Glutamatergic neuron (in vitro differentiated cells): Measurements from ENCODE around the gene RHOA. TPM values are rescaled to one million over a fixed set of nuclear protein-coding genes. Genes with fewer than 3 reads are reported as not detected.
"Not testable (repeated sequence)": the region's sequence is repeated elsewhere in the genome, so short reads cannot be mapped to it uniquely, and the experiment has no call there.

ENCODE experiments used
- DNase-seq: peaks from one replicate; pipeline ENCODE4 v3.0.0; 2022
- H3K27ac Mint-ChIP-seq: one replicate; pipeline ENCODE4 v1.8.0; 2020; ENCODE audit warnings: mild to moderate bottlenecking, mixed read lengths, inconsistent platforms; ENCODE audit not compliant: unreplicated experiment
- H3K27me3 Mint-ChIP-seq: one replicate; pipeline ENCODE4 v1.8.0; 2020; ENCODE audit warnings: mild to moderate bottlenecking, moderate library complexity, mixed read lengths, inconsistent platforms; ENCODE audit not compliant: unreplicated experiment
- H3K36me3 Mint-ChIP-seq: one replicate; pipeline ENCODE4 v1.8.0; 2020; ENCODE audit warnings: mild to moderate bottlenecking, mixed read lengths, inconsistent platforms; ENCODE audit not compliant: unreplicated experiment
- H3K4me1 Mint-ChIP-seq: one replicate; pipeline ENCODE4 v1.8.0; 2020; ENCODE audit warnings: mild to moderate bottlenecking, low read depth, mixed read lengths, inconsistent platforms; ENCODE audit not compliant: unreplicated experiment
- H3K4me3 Mint-ChIP-seq: one replicate; pipeline ENCODE4 v1.8.0; 2020; ENCODE audit warnings: mild to moderate bottlenecking, mixed read lengths, inconsistent platforms; ENCODE audit not compliant: unreplicated experiment
- H3K9me3 Mint-ChIP-seq: one replicate; pipeline ENCODE4 v1.8.0; 2020; ENCODE audit warnings: mild to moderate bottlenecking, moderate library complexity, mixed read lengths, inconsistent platforms; ENCODE audit not compliant: unreplicated experiment
- CTCF ChIP-seq: fragments of 200-600 bp; sonication (generic); IDR thresholded peaks from one replicate; pipeline ENCODE4 v1.5.0; 2021; ENCODE audit not compliant: partially characterized antibody, unreplicated experiment
- total RNA-seq: library from RNA; stranded (reverse); fragmentation: NEBNext Ultra II Directional; extraction: Animal tissue kit (Norgen Biotek cat#: 25700); gene quantifications from one replicate; pipeline ENCODE4 v1.2.1, GENCODE V29; 2021; ENCODE audit not compliant: unreplicated experiment

Gene RHOA
- total RNA-seq, 1 donor from 2014 or later = 262 TPM

- no peak for DNase-seq
- peaks cover 6% of the 10 kb centered on the region for H3K9me3 Mint-ChIP-seq
- H3K4me3 Mint-ChIP-seq = no peak overlapping the region
- no peaks in the 10 kb centered on the region for H3K27me3 Mint-ChIP-seq
- H3K27ac Mint-ChIP-seq = peak overlapping the region; percentile 28
- no peaks in the 10 kb centered on the region for H3K36me3 Mint-ChIP-seq
- H3K4me1 Mint-ChIP-seq = peaks cover 20% of the 10 kb centered on the region
- no peak for TF ChIP-seq CTCF
Observed at GRCh38 chr3:49406571-49407565, 4.9 kb downstream of the RHOA start.

GRCh38 chr3:49405570-49405969 lies 6.2 kb downstream of the RHOA start:
- DNase-seq, H3K27ac Mint-ChIP-seq, H3K36me3 Mint-ChIP-seq, H3K9me3 Mint-ChIP-seq, H3K4me3 Mint-ChIP-seq, H3K27me3 Mint-ChIP-seq: not testable (repeated sequence)
- H3K4me1 Mint-ChIP-seq = peaks cover 15% of the 10 kb centered on the region

GRCh38 chr3:49403891-49404290 lies 7.9 kb downstream of the RHOA start:
- H3K4me1 Mint-ChIP-seq = peaks cover 8% of the 10 kb centered on the region
- H3K9me3 Mint-ChIP-seq = peaks cover 2% of the 10 kb centered on the region
- no peak overlapping the region for H3K27ac Mint-ChIP-seq
- no peak overlapping the region for H3K4me3 Mint-ChIP-seq
- TF ChIP-seq CTCF = no peak
- H3K27me3 Mint-ChIP-seq = peaks cover 3% of the 10 kb centered on the region
- DNase-seq = no peak
- H3K36me3 Mint-ChIP-seq = no peaks in the 10 kb centered on the region

GRCh38 chr3:49401766-49402165 lies 10.0 kb downstream of the RHOA start:
- no peak for DNase-seq
- peaks cover 5% of the 10 kb centered on the region for H3K27me3 Mint-ChIP-seq
- H3K4me1 Mint-ChIP-seq = peaks cover 12% of the 10 kb centered on the region
- TF ChIP-seq CTCF = no peak
- H3K9me3 Mint-ChIP-seq = peaks cover 2% of the 10 kb centered on the region
- no peak overlapping the region for H3K4me3 Mint-ChIP-seq
- H3K27ac Mint-ChIP-seq = no peak overlapping the region
- no peaks in the 10 kb centered on the region for H3K36me3 Mint-ChIP-seq

- peaks cover 2% of the 10 kb centered on the region for H3K9me3 Mint-ChIP-seq
- no peak for DNase-seq
- H3K4me1 Mint-ChIP-seq = peaks cover 12% of the 10 kb centered on the region
- peaks cover 5% of the 10 kb centered on the region for H3K27me3 Mint-ChIP-seq
- no peak overlapping the region for H3K27ac Mint-ChIP-seq
- no peak for TF ChIP-seq CTCF
- no peaks in the 10 kb centered on the region for H3K36me3 Mint-ChIP-seq
- H3K4me3 Mint-ChIP-seq = no peak overlapping the region
Observed at GRCh38 chr3:49399461-49399860, 12.3 kb downstream of the RHOA start.
